Astrocyte of the cerebellum (primary cell): ENCODE measurements around the gene RANBP10.

Experiments
- DNase-seq: peaks from one replicate; pipeline ENCODE4 v3.0.0-alpha.2; 2011; ENCODE audit warnings: low read depth
- H3K4me3 ChIP-seq: 2 replicates; pipeline ENCODE4 v1.5.1; 2011; ENCODE audit warnings: mild to moderate bottlenecking, low read depth, low read length, moderate library complexity
- CTCF ChIP-seq: IDR thresholded peaks from 2 replicates; pipeline ENCODE4 v1.5.1; 2012; ENCODE audit warnings: low read length, low read depth, moderate library complexity, mild to moderate bottlenecking; ENCODE audit errors: missing control alignments
- in situ Hi-C: cut with HindIII; loops from 2 replicates; pipeline ENCODE4 v1.10.0; 2017; ENCODE audit warnings: low sequenced_read_pairs

The RANBP10 gene

GRCh38 chr16:67796099-67796718 is 10.2 kb downstream of the RANBP10 start:
- in situ Hi-C loops: no loop called here
- TF ChIP-seq CTCF: no peak
- H3K4me3 ChIP-seq: no peak overlapping the region
- no peak for DNase-seq

- no peak overlapping the region for H3K4me3 ChIP-seq
- TF ChIP-seq CTCF: no peak
- in situ Hi-C loops: no loop called here
- no peak for DNase-seq
Measured at GRCh38 chr16:67790071-67790470, 16.3 kb downstream of the RANBP10 start.

GRCh38 chr16:67786491-67786890 is 19.9 kb downstream of the RANBP10 start:
- in situ Hi-C loops: no loop called here
- DNase-seq: no peak
- TF ChIP-seq CTCF: no peak
- H3K4me3 ChIP-seq: no peak overlapping the region

- H3K4me3 ChIP-seq: no peak overlapping the region
- in situ Hi-C loops: no loop called here
- DNase-seq: no peak
- TF ChIP-seq CTCF: no peak
Measured at GRCh38 chr16:67783353-67783725, 23.0 kb downstream of the RANBP10 start.

GRCh38 chr16:67782567-67783352 is 23.6 kb downstream of the RANBP10 start:
- in situ Hi-C loops: no loop called here
- TF ChIP-seq CTCF: no peak
- no peak overlapping the region for H3K4me3 ChIP-seq
- DNase-seq: no peak

GRCh38 chr16:67781565-67781921 is 24.8 kb downstream of the RANBP10 start:
- H3K4me3 ChIP-seq: no peak overlapping the region
- DNase-seq: no peak
- TF ChIP-seq CTCF: no peak
- in situ Hi-C loops: no loop called here
